Ovary (tissue), 3 donors: ENCODE measurements around the gene EGLN2.

Experiments
- POLR2A ChIP-seq: fragments of 450-650 bp; IDR thresholded peaks from one replicate; pipeline ENCODE4 v1.6.1; 2017; ENCODE audit warnings: antibody characterized with exemption, mild to moderate bottlenecking, moderate library complexity
- TF ChIP-seq, protein P1 (sequence below), 3 donors: fragments of 450-650 bp in 2 of 3; fragments of 200-600 bp in 1 of 3; IDR thresholded peaks; one replicate each; pipeline versions ENCODE4 v1.5.1 to v1.8.0; 2016 to 2022; ENCODE audit warnings: antibody characterized with exemption in 3 of 3, mild to moderate bottlenecking in 1 of 3
- donor health status: DM: no; HTN: no; CAD: no.

DNA sequence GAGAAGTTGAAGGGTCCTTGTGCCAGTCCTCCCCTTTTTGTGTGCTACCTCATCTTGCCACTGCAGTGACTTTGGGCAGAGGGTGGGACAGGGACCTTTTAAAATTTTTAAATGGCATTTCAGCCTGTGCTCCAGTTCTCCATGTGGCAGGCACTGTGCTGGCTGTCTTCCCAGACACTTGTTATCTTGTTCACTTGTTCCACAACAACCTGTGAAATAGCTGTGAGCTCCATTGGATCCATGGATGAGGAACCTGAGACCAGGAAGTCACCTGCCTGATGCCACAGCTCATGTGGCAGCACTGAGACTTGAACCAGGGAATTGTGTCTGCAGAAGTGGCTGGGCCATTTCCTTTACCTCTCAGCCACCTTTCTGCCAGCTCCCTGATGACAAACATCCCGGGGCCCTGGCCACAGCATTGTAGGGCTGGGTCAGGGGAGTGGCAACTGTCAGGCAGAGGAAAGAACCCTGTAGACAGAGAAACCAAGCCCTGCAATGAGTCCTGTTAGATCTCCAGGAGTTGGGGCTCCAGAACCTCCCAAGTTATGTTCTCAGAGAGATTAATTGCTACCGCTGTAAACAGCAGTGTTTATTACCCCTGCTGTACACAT lies 6.4 kb downstream of the EGLN2 start:
- TF ChIP-seq POLR2A: no peak
- TF ChIP-seq, protein P1, sequence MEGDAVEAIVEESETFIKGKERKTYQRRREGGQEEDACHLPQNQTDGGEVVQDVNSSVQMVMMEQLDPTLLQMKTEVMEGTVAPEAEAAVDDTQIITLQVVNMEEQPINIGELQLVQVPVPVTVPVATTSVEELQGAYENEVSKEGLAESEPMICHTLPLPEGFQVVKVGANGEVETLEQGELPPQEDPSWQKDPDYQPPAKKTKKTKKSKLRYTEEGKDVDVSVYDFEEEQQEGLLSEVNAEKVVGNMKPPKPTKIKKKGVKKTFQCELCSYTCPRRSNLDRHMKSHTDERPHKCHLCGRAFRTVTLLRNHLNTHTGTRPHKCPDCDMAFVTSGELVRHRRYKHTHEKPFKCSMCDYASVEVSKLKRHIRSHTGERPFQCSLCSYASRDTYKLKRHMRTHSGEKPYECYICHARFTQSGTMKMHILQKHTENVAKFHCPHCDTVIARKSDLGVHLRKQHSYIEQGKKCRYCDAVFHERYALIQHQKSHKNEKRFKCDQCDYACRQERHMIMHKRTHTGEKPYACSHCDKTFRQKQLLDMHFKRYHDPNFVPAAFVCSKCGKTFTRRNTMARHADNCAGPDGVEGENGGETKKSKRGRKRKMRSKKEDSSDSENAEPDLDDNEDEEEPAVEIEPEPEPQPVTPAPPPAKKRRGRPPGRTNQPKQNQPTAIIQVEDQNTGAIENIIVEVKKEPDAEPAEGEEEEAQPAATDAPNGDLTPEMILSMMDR (IDR thresholded peaks at IDR 0.05): no peak
